Thyroid gland (tissue), 4 donors: ENCODE measurements around the gene PVR.

Source experiments
- CTCF ChIP-seq, 6 experiments: fragments of 200-600 bp in 3 of 6; fragments of 450-650 bp in 3 of 6; sonication (generic) in 3 of 6; IDR thresholded peaks; one replicate each; pipeline ENCODE4 v1.5.1; 2016 to 2019; ENCODE audit warnings: antibody characterized with exemption in 6 of 6, mild to moderate bottlenecking in 2 of 6, inconsistent platforms in 1 of 6, moderate library complexity in 1 of 6
- POLR2A ChIP-seq, 2 donors: fragments of 450-650 bp; IDR thresholded peaks; one replicate each; pipeline ENCODE4 v1.6.1; 2017; ENCODE audit warnings: antibody characterized with exemption in 2 of 2, mild to moderate bottlenecking in 2 of 2, moderate library complexity in 1 of 2

GRCh38 chr19:44646049-44646416 lies 2.3 kb downstream of the PVR start:
- TF ChIP-seq CTCF (IDR thresholded peaks at IDR 0.05) (no peak), POLR2A (IDR thresholded peaks at IDR 0.05) (no peak)
